ENCODE measurements around the gene DNAAF3.

The DNAAF3 gene

DNA sequence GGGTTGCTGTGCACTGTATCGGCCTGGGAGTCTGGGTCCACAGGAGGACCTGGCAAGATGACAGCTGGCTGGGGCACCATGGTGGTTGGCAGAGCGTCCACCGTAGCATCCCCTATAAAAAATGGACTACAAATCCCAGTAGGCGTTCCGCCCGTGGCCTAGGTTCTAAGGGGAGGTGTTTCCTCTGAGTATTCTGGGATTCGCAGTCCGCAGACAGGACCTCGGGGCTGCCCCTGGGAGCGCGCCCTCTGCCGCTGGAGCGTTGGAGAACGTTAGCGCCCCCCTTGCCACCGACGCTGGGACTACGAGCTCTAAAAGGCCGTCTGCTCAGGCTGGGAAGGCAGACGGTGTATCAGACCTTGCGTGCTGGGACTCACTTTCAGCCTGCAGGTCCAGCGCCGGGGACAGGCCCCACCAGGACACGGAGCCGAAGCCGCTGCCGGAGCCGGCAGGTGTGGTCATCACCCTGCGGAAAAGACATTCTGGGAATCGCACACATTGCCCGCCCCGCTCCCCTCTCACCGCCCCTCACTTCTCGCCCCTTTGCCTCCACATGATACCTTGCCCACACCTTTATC lies 372 bp downstream of the DNAAF3 start:
- ATAC-seq (ENCODE audit: low read depth), result peak; percentile 69
- no peak for DNase-seq (ENCODE audit: low spot score)
- TF ChIP-seq, protein P1, sequence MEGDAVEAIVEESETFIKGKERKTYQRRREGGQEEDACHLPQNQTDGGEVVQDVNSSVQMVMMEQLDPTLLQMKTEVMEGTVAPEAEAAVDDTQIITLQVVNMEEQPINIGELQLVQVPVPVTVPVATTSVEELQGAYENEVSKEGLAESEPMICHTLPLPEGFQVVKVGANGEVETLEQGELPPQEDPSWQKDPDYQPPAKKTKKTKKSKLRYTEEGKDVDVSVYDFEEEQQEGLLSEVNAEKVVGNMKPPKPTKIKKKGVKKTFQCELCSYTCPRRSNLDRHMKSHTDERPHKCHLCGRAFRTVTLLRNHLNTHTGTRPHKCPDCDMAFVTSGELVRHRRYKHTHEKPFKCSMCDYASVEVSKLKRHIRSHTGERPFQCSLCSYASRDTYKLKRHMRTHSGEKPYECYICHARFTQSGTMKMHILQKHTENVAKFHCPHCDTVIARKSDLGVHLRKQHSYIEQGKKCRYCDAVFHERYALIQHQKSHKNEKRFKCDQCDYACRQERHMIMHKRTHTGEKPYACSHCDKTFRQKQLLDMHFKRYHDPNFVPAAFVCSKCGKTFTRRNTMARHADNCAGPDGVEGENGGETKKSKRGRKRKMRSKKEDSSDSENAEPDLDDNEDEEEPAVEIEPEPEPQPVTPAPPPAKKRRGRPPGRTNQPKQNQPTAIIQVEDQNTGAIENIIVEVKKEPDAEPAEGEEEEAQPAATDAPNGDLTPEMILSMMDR (IDR thresholded peaks at IDR 0.05; ENCODE audit: poor library complexity, severe bottlenecking), result peak; percentile 89
- peak overlapping the region; percentile 54 for H3K27ac ChIP-seq (ENCODE audit: poor library complexity, severe bottlenecking)
- H3K27me3 ChIP-seq (ENCODE audit: insufficient read depth, poor library complexity, severe bottlenecking), result no peaks in the 10 kb centered on the region
- H3K36me3 ChIP-seq (ENCODE audit: low read depth), result no peaks in the 10 kb centered on the region
- no peaks in the 10 kb centered on the region for H3K4me1 ChIP-seq (ENCODE audit: insufficient read depth, poor library complexity, severe bottlenecking)
- H3K9me3 ChIP-seq (ENCODE audit: severe bottlenecking), result no peaks in the 10 kb centered on the region
- H3K4me3 ChIP-seq (ENCODE audit: severe bottlenecking), result peak overlapping the region; percentile 41

DNA sequence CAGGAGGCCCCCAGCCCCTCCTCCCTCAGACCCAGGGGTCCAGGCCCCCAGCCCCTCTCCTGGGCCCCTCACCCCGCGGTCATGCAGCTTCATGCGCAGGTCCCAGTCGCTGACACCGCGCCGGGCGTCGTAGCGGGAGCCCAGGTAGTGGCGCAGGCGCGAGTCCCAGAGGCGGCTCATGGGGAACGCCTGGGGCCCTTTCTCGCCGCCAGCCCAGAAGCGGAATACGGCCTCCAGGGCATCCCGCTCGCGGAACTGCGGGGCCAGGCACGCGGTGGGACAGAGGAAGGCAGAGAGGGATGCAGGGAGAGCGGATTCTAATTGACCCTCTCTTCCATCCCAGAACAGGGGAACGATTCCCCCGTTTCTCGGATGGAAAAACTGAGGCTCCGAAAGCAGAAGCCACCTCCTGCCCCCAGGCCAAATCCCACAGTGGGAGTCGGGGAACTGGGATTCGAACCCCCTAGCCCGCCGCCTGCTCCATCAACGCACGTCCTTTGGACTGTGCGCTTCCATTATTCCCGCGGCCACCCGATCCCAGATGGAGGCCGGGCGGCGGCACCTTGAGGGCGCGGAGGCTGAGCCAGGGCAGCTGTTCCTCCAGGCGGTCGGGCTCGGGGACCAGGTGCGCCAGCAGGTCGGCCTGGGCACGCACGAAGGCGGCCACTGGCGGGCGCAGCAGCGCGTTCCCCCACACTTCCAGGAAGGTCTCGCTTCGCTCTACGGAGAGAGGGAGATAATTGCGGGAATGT lies 4.7 kb downstream of the DNAAF3 start:
- DNase-seq (ENCODE audit: low spot score) (no peak), ATAC-seq (ENCODE audit: low read depth) (no peak)
- TF ChIP-seq, protein P1 (IDR thresholded peaks at IDR 0.05; ENCODE audit: poor library complexity, severe bottlenecking), result no peak
- no peaks in the 10 kb centered on the region for H3K36me3 ChIP-seq (ENCODE audit: low read depth)
- H3K27ac ChIP-seq (ENCODE audit: poor library complexity, severe bottlenecking), result no peak overlapping the region
- H3K27me3 ChIP-seq (ENCODE audit: insufficient read depth, poor library complexity, severe bottlenecking), result no peaks in the 10 kb centered on the region
- H3K4me3 ChIP-seq (ENCODE audit: severe bottlenecking), result no peak overlapping the region
- H3K4me1 ChIP-seq (ENCODE audit: insufficient read depth, poor library complexity, severe bottlenecking), result peaks cover 18% of the 10 kb centered on the region
- H3K9me3 ChIP-seq (ENCODE audit: severe bottlenecking), result no peaks in the 10 kb centered on the region

DNA sequence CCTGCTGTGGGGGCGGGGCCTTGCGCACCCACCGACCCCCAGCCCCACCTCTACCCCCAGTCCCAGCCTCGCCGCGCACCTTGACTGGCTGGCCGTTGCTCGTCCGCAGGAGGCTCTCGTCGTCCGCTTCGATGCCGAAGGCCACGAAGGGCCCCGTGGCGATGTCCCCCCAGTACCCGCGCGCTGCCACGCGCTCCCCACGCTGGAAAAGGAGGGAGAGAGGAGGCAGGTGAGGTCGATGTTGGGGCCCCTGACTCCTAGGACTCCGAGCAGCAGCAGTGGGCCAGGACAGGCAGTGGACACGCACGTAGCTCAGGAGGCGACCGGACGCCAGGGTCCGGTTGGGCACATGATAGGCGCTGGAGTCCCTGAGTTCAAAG lies 5.4 kb downstream of the DNAAF3 start:
- Histone ChIP-seq H3K4me3 (ENCODE audit: severe bottlenecking) (no peak overlapping the region), H3K27me3 (ENCODE audit: insufficient read depth, poor library complexity, severe bottlenecking) (no peaks in the 10 kb centered on the region)

DNA sequence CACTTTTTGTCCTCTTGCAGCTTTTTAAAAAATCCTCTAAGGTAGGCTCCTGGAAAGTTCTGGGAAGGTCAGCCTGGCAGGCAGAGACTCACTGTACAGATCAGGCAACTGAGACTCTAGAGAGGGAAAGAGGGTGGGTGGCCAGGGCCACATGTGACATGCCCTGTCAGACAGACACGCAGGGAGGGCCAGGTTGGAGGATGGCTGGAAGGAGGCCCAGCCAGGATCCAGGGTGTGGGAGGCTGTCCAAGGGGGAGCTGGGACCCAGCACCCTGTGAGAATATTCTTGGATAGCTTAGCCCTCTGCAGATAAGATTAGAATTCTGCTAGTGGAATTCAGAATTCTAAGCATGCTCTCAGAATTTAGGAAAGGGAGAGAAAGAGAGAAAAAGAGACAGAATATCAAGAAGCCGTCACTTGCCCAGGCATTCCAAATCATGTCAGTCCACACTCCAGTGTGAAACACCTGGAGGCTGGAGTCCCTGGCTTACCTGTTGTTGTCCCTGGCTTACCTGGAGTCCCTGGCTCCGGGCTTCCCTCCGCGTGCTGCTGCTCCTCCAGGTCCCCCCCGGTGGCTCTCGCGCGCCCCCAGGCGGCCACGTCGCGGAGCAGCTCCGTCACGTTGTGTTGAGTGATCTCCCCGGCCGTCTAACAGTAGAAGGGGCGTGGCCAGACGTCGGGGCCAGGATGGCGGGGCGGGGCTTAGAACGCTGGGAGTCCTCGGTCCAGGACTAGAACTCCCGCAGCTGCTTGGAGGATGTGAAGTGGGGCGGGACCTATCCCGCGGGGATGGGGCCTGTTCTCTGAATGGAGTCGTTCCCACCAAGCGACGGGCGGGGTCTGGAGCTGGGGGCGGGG lies 6.1 kb downstream of the DNAAF3 start:
- peak; percentile 94 for DNase-seq (ENCODE audit: low spot score)
- peak overlapping the region; percentile 67 for H3K27ac ChIP-seq (ENCODE audit: poor library complexity, severe bottlenecking)
- H3K4me3 ChIP-seq (ENCODE audit: severe bottlenecking), result no peak overlapping the region
- H3K36me3 ChIP-seq (ENCODE audit: low read depth), result no peaks in the 10 kb centered on the region
- H3K4me1 ChIP-seq (ENCODE audit: insufficient read depth, poor library complexity, severe bottlenecking), result peaks cover 18% of the 10 kb centered on the region
- no peaks in the 10 kb centered on the region for H3K9me3 ChIP-seq (ENCODE audit: severe bottlenecking)
- peak; percentile 64 for ATAC-seq (ENCODE audit: low read depth)
- no peaks in the 10 kb centered on the region for H3K27me3 ChIP-seq (ENCODE audit: insufficient read depth, poor library complexity, severe bottlenecking)
- TF ChIP-seq, protein P1 (IDR thresholded peaks at IDR 0.05; ENCODE audit: poor library complexity, severe bottlenecking), result peak; percentile 98

More for the DNA sequence above, 5.4 kb downstream of the DNAAF3 start:
- DNase-seq (ENCODE audit: low spot score) (no peak), ATAC-seq (ENCODE audit: low read depth) (no peak)
- Histone ChIP-seq H3K9me3 (ENCODE audit: severe bottlenecking) (no peaks in the 10 kb centered on the region), H3K36me3 (ENCODE audit: low read depth) (no peaks in the 10 kb centered on the region), H3K4me1 (ENCODE audit: insufficient read depth, poor library complexity, severe bottlenecking) (peaks cover 18% of the 10 kb centered on the region), H3K27ac (ENCODE audit: poor library complexity, severe bottlenecking) (no peak overlapping the region)
- TF ChIP-seq, protein P1 (IDR thresholded peaks at IDR 0.05; ENCODE audit: poor library complexity, severe bottlenecking), result no peak
